H9 (cell line): Measurements from ENCODE around the gene CCDC187. TPM values are rescaled to one million over a fixed set of nuclear protein-coding genes. Genes with fewer than 3 reads are reported as not detected.

Source experiments
- DNase-seq: peaks from one replicate; pipeline ENCODE4 v3.0.0-alpha.2; 2017
- H2AFZ ChIP-seq: one replicate; pipeline ENCODE4 v1.6.1; 2013; ENCODE audit warnings: mild to moderate bottlenecking, low read length, control low read depth, moderate library complexity
- H2AK5ac ChIP-seq: 2 replicates; pipeline ENCODE4 v1.6.1; 2013; ENCODE audit warnings: low read length, control low read depth, mixed read lengths; ENCODE audit not compliant: insufficient read length
- H2BK120ac ChIP-seq: one replicate; pipeline ENCODE4 v1.6.1; 2013; ENCODE audit warnings: low read depth, mild to moderate bottlenecking, low read length, control low read depth, inconsistent platforms; ENCODE audit not compliant: poor library complexity, severe bottlenecking
- H2BK12ac ChIP-seq: 2 replicates; pipeline ENCODE4 v1.6.1; 2013; ENCODE audit warnings: low read length, control low read depth, mixed read lengths, low read depth; ENCODE audit not compliant: insufficient read length
- H2BK15ac ChIP-seq: 2 replicates; pipeline ENCODE4 v1.6.1; 2013; ENCODE audit warnings: low read depth, low read length, control low read depth
- H2BK20ac ChIP-seq: one replicate; pipeline ENCODE4 v1.6.1; 2013; ENCODE audit warnings: low read depth, mild to moderate bottlenecking, low read length, control low read depth, inconsistent platforms; ENCODE audit not compliant: poor library complexity, severe bottlenecking
- H2BK5ac ChIP-seq: 2 replicates; pipeline ENCODE4 v1.6.1; 2013; ENCODE audit warnings: low read length, control low read depth, mixed read lengths; ENCODE audit not compliant: insufficient read length
- H3K14ac ChIP-seq: 2 replicates; pipeline ENCODE4 v1.6.1; 2013; ENCODE audit warnings: low read length, control low read depth; ENCODE audit not compliant: insufficient read depth
- H3K18ac ChIP-seq: 2 replicates; pipeline ENCODE4 v1.6.1; 2013; ENCODE audit warnings: low read depth, mild to moderate bottlenecking, mixed read lengths, low read length, control low read depth; ENCODE audit not compliant: insufficient read length
- H3K23ac ChIP-seq: 2 replicates; pipeline ENCODE4 v1.6.1; 2013; ENCODE audit warnings: low read length, control low read depth, mixed read lengths, low read depth; ENCODE audit not compliant: insufficient read length
- H3K23me2 ChIP-seq: 2 replicates; pipeline ENCODE4 v1.6.1; 2013; ENCODE audit warnings: low read depth, mild to moderate bottlenecking, mixed read lengths, low read length, control low read depth; ENCODE audit not compliant: insufficient read length, poor library complexity, severe bottlenecking
- H3K27ac ChIP-seq: 2 replicates; pipeline ENCODE4 v1.5.1; 2013; ENCODE audit warnings: low read length, control low read depth, mixed read lengths, low read depth; ENCODE audit not compliant: insufficient read length
- H3K27me3 ChIP-seq: 2 replicates; pipeline ENCODE4 v1.6.1; 2013; ENCODE audit warnings: low read length, control low read depth, inconsistent platforms; ENCODE audit not compliant: insufficient read depth
- H3K4ac ChIP-seq: 2 replicates; pipeline ENCODE4 v1.6.1; 2013; ENCODE audit warnings: low read depth, mild to moderate bottlenecking, control low read depth, inconsistent platforms, low read length, moderate library complexity
- H3K4me1 ChIP-seq: 2 replicates; pipeline ENCODE4 v1.6.1; 2013; ENCODE audit warnings: low read length, control low read depth, inconsistent platforms; ENCODE audit not compliant: insufficient read depth
- H3K4me2 ChIP-seq: 2 replicates; pipeline ENCODE4 v1.6.1; 2013; ENCODE audit warnings: low read length, control low read depth, mixed read lengths; ENCODE audit not compliant: insufficient read length, insufficient read depth
- H3K56ac ChIP-seq: 2 replicates; pipeline ENCODE4 v1.6.1; 2013; ENCODE audit warnings: low read depth, mild to moderate bottlenecking, mixed read lengths, low read length, control low read depth; ENCODE audit not compliant: insufficient read length
- H3K79me1 ChIP-seq: 2 replicates; pipeline ENCODE4 v1.6.1; 2013; ENCODE audit warnings: low read depth, mild to moderate bottlenecking, moderate library complexity, low read length, control low read depth, inconsistent platforms; ENCODE audit not compliant: insufficient read depth, poor library complexity, severe bottlenecking
- H3K79me2 ChIP-seq: 2 replicates; pipeline ENCODE4 v1.6.1; 2013; ENCODE audit warnings: low read length, control low read depth, inconsistent platforms; ENCODE audit not compliant: insufficient read depth
- H3K9ac ChIP-seq: 2 replicates; pipeline ENCODE4 v1.6.1; 2013; ENCODE audit warnings: low read length, control low read depth, mixed read lengths; ENCODE audit not compliant: insufficient read length; ENCODE audit errors: extremely low read depth
- H3K9me3 ChIP-seq: one replicate; pipeline ENCODE4 v1.6.1; 2013; ENCODE audit warnings: low read depth, low read length, inconsistent platforms; ENCODE audit not compliant: control insufficient read depth
- H3T11ph ChIP-seq: one replicate; pipeline ENCODE4 v1.6.1; 2013; ENCODE audit warnings: mild to moderate bottlenecking, low read length, control low read depth, inconsistent platforms
- H4K20me1 ChIP-seq: one replicate; pipeline ENCODE4 v1.6.1; 2013; ENCODE audit not compliant: control insufficient read depth, insufficient read length, insufficient read depth
- H4K5ac ChIP-seq: 2 replicates; pipeline ENCODE4 v1.6.1; 2013; ENCODE audit warnings: low read depth, mild to moderate bottlenecking, mixed read lengths, low read length, control low read depth; ENCODE audit not compliant: insufficient read length
- H4K8ac ChIP-seq: replicated peaks from 2 replicates; pipeline ENCODE4 v1.6.1; 2013; ENCODE audit warnings: low read length, control low read depth, mixed read lengths, low read depth; ENCODE audit not compliant: insufficient read length
- H4K91ac ChIP-seq: 2 replicates; pipeline ENCODE4 v1.6.1; 2013; ENCODE audit warnings: low read depth, mild to moderate bottlenecking, moderate library complexity, mixed read lengths, low read length, control low read depth; ENCODE audit not compliant: insufficient read length
- H3K27ac Mint-ChIP-seq, 3 experiments: 2 replicates in 2 of 3; 3 replicates in 1 of 3; pipeline ENCODE4 v1.8.0; 2020 to 2021; ENCODE audit warnings: mixed read lengths in 3 of 3, mild to moderate bottlenecking in 1 of 3, moderate library complexity in 1 of 3
- H3K27me3 Mint-ChIP-seq: 2 replicates; pipeline ENCODE4 v1.8.0; 2021; ENCODE audit warnings: low read depth, mild to moderate bottlenecking, moderate library complexity, mixed read lengths
- H3K36me3 Mint-ChIP-seq, 3 experiments: 2 replicates in 2 of 3; 3 replicates in 1 of 3; pipeline ENCODE4 v1.8.0; 2020 to 2021; ENCODE audit warnings: low read depth in 3 of 3, mixed read lengths in 3 of 3; ENCODE audit not compliant: insufficient read depth in 1 of 3
- H3K4me1 Mint-ChIP-seq, 2 experiments: 2 replicates each; pipeline ENCODE4 v1.8.0; 2020; ENCODE audit warnings: mixed read lengths in 2 of 2
- H3K4me3 Mint-ChIP-seq, 2 experiments: 2 replicates in 1 of 2; 3 replicates in 1 of 2; pipeline ENCODE4 v1.8.0; 2020 to 2021; ENCODE audit warnings: mild to moderate bottlenecking in 2 of 2, mixed read lengths in 2 of 2, moderate library complexity in 1 of 2
- H3K9me3 Mint-ChIP-seq, 2 experiments: 2 replicates in 1 of 2; 3 replicates in 1 of 2; pipeline ENCODE4 v1.8.0; 2020; ENCODE audit warnings: mild to moderate bottlenecking in 2 of 2, mixed read lengths in 2 of 2, moderate library complexity in 1 of 2
- CTCF ChIP-seq: fragments of 200-600 bp; sonication (generic); conservative IDR thresholded peaks from 3 replicates; pipeline ENCODE4 v1.8.0; 2021; ENCODE audit warnings: antibody characterized with exemption, mild to moderate bottlenecking
- whole genome bisulfite sequencing: extraction: QIAGEN DNeasy Blood & Tissue Kit; methylation state at CpG from one replicate; pipeline ENCODE4 v1.1.7; 2013; ENCODE audit warnings: missing lambda C conversion rate, low lambda C conversion rate, mixed read lengths; ENCODE audit not compliant: insufficient read length; ENCODE audit errors: extremely low coverage; 5-methylcytosine and 5-hydroxymethylcytosine counted together
- total RNA-seq: library from RNA; stranded (reverse); gene quantifications from 2 replicates; pipeline ENCODE4 v1.2.1, GENCODE V29; 2021

The CCDC187 gene
- total RNA-seq, 1 experiment from 2014 or later, result 0.07 TPM

DNA sequence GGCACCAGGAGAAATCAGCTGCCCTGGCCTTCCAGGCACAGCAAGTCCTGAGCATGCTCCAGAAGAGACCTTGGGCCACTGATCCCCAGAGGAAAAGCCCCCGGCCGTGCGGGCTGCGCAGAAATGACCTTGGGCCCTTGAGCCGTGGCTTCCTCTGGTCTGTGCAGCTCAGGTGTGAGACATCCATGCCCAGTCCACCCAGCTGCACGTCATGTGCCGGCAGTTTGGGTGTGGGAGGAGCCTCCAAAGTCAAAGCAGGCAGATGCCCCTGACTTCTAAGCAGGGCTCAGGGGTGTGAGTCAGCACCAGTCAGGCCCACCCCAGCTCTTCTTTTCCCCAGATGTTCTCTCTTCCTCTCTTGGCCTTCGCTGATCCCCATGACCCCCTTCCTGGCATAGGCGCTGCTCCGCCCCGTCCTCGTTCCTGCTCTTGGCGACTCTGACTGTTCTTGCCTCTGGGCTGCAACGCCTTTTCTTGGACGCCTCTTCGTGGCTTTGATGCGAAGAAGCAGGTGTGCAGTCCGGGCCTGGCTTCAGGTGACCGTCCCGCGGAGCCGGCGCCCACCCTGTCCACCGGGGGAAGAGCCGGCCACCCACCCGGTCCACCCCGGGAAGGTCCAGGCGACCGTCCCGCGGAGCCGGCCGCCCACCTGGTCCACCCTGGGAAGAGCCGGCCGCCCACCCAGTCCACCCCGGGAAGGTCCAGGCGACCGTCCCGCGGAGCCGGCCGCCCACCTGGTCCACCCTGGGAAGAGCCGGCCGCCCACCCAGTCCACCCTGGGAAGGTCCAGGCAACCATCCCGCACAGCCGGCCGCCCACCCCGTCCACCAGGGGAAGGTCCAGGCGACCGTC, 52.4 kb downstream of the CCDC187 start:
- H2BK20ac ChIP-seq, result no peak overlapping the region
- H4K91ac ChIP-seq, result no peak overlapping the region
- no peak overlapping the region for H3K4ac ChIP-seq
- no peak overlapping the region for H3K4me2 ChIP-seq
- H3K27me3 ChIP-seq, result no peaks in the 10 kb centered on the region
- Mint-ChIP-seq H3K27me3 (peaks cover 12% of the 10 kb centered on the region), H3K9me3 (no peaks in the 10 kb centered on the region; a peak in 1 of 5 replicates), H3K4me1 (peaks cover 11 to 25% of the 10 kb centered on the region in 2 experiments), H3K27ac (peak overlapping the region in 1 of 3 experiments; percentile 62; a peak in 2 of 7 replicates), H3K4me3 (no peak overlapping the region), H3K36me3 (no peaks in the 10 kb centered on the region)
- no peak overlapping the region for H3K56ac ChIP-seq
- H2BK15ac ChIP-seq, result no peak overlapping the region
- H2BK5ac ChIP-seq, result no peak overlapping the region
- H3K79me2 ChIP-seq, result no peaks in the 10 kb centered on the region
- H4K8ac ChIP-seq, result no peak overlapping the region
- H3K14ac ChIP-seq, result no peak overlapping the region
- no peak overlapping the region for H3T11ph ChIP-seq
- no peak overlapping the region for H2AK5ac ChIP-seq
- H3K23me2 ChIP-seq, result no peaks in the 10 kb centered on the region
- no peak overlapping the region for H2AFZ ChIP-seq
- H3K79me1 ChIP-seq, result no peaks in the 10 kb centered on the region
- WGBS, result no CpG with 5 or more reads among the region's 50 CpGs
- no peaks in the 10 kb centered on the region for H3K9me3 ChIP-seq
- no peak overlapping the region for H3K9ac ChIP-seq
- DNase-seq, result no peak
- TF ChIP-seq CTCF, result no peak
- H2BK120ac ChIP-seq, result no peak overlapping the region
- H3K27ac ChIP-seq, result no peak overlapping the region
- no peaks in the 10 kb centered on the region for H4K20me1 ChIP-seq
- H3K23ac ChIP-seq, result no peak overlapping the region
- no peak overlapping the region for H4K5ac ChIP-seq
- H3K4me1 ChIP-seq, result no peaks in the 10 kb centered on the region
- H2BK12ac ChIP-seq, result no peak overlapping the region
- no peak overlapping the region for H3K18ac ChIP-seq
